Thyroid gland (tissue), 4 donors: ENCODE data around the gene SEC14L3.

Experiments
- POLR2A ChIP-seq, 2 donors: fragments of 450-650 bp; IDR thresholded peaks; one replicate each; pipeline ENCODE4 v1.6.1; 2017; ENCODE audit warnings: antibody characterized with exemption in 2 of 2, mild to moderate bottlenecking in 2 of 2, moderate library complexity in 1 of 2
- TF ChIP-seq, protein P1 (sequence below), 6 experiments: fragments of 200-600 bp in 3 of 6; fragments of 450-650 bp in 3 of 6; sonication (generic) in 3 of 6; IDR thresholded peaks; one replicate each; pipeline ENCODE4 v1.5.1; 2016 to 2019; ENCODE audit warnings: antibody characterized with exemption in 6 of 6, mild to moderate bottlenecking in 2 of 6, inconsistent platforms in 1 of 6, moderate library complexity in 1 of 6

DNA sequence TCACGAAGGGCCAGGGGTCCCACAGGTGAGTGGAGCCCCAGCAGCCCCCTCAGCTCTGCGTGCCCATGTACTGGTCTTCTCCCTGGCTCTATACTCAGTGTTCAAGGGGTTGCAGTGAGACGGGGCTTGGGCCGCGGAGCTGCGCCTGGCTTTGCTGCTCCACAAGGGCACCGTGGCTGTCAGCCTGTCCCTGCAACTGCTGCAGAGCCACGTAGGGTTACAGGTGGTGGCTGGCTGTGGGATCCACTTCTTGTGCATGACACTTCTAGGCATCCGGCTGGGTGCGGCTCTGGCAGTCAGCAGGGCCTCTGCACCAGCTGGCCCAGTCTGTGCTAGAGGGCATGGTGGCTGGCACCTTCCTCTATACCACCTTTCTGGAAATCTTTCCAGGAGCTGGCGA, 32.0 kb downstream of the SEC14L3 start:
- TF ChIP-seq, protein P1, sequence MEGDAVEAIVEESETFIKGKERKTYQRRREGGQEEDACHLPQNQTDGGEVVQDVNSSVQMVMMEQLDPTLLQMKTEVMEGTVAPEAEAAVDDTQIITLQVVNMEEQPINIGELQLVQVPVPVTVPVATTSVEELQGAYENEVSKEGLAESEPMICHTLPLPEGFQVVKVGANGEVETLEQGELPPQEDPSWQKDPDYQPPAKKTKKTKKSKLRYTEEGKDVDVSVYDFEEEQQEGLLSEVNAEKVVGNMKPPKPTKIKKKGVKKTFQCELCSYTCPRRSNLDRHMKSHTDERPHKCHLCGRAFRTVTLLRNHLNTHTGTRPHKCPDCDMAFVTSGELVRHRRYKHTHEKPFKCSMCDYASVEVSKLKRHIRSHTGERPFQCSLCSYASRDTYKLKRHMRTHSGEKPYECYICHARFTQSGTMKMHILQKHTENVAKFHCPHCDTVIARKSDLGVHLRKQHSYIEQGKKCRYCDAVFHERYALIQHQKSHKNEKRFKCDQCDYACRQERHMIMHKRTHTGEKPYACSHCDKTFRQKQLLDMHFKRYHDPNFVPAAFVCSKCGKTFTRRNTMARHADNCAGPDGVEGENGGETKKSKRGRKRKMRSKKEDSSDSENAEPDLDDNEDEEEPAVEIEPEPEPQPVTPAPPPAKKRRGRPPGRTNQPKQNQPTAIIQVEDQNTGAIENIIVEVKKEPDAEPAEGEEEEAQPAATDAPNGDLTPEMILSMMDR (IDR thresholded peaks at IDR 0.05): no peak
- no peak for TF ChIP-seq POLR2A (IDR thresholded peaks at IDR 0.05)
